ENCODE results near the gene SIM1. TPM values are rescaled to one million over a fixed set of nuclear protein-coding genes. Genes with fewer than 3 reads are reported as not detected.
"Not testable (repeated sequence)": the region's sequence is repeated elsewhere in the genome, so short reads cannot be mapped to it uniquely, and the experiment has no call there.

SIM1 gene
- total and polyA plus RNA-seq, 4 donors, result under 0.01 TPM; not detected in 3

DNA sequence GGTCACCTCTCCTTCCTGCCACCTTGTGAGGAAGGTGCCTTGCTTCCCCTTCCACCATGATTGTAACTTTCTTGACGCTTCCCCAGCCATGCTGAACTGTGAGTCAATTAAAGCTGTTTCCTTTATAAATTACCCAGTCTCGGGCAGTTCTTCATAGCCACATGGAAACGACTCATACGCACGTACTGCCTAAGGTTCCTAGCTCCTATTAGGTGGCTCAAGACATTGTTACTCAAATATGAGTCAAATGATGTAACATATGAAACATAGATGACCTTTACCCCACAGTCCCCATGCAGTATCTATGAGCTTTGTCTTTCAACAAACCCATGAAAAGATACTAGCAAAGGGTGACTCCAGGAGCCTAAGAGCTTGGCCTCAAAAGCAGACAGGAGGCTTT is 98.3 kb downstream of the SIM1 start:
- TF ChIP-seq EGR1 (IDR thresholded peaks at IDR 0.05; ENCODE audit: low read depth in 2 of 2) (no peak), RAD21 (IDR thresholded peaks at IDR 0.05) (no peak), RXRA (IDR thresholded peaks at IDR 0.05) (no peak), SP1 (IDR thresholded peaks at IDR 0.05) (no peak), FOXA1 (IDR thresholded peaks at IDR 0.05) (no peak), YY1 (IDR thresholded peaks at IDR 0.05) (no peak), HNF4A (conservative IDR thresholded peaks at IDR 0.05) (no peak)
- TF ChIP-seq, protein P1, sequence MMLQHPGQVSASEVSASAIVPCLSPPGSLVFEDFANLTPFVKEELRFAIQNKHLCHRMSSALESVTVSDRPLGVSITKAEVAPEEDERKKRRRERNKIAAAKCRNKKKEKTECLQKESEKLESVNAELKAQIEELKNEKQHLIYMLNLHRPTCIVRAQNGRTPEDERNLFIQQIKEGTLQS (IDR thresholded peaks at IDR 0.05), result no peak
- TF ChIP-seq, protein P2, sequence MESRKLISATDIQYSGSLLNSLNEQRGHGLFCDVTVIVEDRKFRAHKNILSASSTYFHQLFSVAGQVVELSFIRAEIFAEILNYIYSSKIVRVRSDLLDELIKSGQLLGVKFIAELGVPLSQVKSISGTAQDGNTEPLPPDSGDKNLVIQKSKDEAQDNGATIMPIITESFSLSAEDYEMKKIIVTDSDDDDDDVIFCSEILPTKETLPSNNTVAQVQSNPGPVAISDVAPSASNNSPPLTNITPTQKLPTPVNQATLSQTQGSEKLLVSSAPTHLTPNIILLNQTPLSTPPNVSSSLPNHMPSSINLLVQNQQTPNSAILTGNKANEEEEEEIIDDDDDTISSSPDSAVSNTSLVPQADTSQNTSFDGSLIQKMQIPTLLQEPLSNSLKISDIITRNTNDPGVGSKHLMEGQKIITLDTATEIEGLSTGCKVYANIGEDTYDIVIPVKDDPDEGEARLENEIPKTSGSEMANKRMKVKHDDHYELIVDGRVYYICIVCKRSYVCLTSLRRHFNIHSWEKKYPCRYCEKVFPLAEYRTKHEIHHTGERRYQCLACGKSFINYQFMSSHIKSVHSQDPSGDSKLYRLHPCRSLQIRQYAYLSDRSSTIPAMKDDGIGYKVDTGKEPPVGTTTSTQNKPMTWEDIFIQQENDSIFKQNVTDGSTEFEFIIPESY (IDR thresholded peaks at IDR 0.05), result no peak
- TF ChIP-seq, protein P3, sequence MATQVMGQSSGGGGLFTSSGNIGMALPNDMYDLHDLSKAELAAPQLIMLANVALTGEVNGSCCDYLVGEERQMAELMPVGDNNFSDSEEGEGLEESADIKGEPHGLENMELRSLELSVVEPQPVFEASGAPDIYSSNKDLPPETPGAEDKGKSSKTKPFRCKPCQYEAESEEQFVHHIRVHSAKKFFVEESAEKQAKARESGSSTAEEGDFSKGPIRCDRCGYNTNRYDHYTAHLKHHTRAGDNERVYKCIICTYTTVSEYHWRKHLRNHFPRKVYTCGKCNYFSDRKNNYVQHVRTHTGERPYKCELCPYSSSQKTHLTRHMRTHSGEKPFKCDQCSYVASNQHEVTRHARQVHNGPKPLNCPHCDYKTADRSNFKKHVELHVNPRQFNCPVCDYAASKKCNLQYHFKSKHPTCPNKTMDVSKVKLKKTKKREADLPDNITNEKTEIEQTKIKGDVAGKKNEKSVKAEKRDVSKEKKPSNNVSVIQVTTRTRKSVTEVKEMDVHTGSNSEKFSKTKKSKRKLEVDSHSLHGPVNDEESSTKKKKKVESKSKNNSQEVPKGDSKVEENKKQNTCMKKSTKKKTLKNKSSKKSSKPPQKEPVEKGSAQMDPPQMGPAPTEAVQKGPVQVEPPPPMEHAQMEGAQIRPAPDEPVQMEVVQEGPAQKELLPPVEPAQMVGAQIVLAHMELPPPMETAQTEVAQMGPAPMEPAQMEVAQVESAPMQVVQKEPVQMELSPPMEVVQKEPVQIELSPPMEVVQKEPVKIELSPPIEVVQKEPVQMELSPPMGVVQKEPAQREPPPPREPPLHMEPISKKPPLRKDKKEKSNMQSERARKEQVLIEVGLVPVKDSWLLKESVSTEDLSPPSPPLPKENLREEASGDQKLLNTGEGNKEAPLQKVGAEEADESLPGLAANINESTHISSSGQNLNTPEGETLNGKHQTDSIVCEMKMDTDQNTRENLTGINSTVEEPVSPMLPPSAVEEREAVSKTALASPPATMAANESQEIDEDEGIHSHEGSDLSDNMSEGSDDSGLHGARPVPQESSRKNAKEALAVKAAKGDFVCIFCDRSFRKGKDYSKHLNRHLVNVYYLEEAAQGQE (IDR thresholded peaks at IDR 0.05), result no peak
- no peak overlapping the region for H3K9ac ChIP-seq (ENCODE audit: low read depth in 1 of 2, low read length in 2 of 2)
- no peak overlapping the region for H3K27ac ChIP-seq (ENCODE audit: low read depth in 1 of 2, low read length in 2 of 2)
- no peaks in the 10 kb centered on the region for H3K36me3 ChIP-seq (ENCODE audit: control insufficient read depth in 4 of 4, insufficient read depth in 3 of 4, low read depth in 1 of 4, low read length in 3 of 4)
- H3K9me3 ChIP-seq (ENCODE audit: control insufficient read depth in 4 of 4, low read length in 3 of 4), result no peaks in the 10 kb centered on the region
- H3K27me3 ChIP-seq (ENCODE audit: control insufficient read depth in 4 of 4, insufficient read depth in 4 of 4, low read length in 3 of 4), result no peaks in the 10 kb centered on the region
- H3K4me1 ChIP-seq (ENCODE audit: control insufficient read depth in 4 of 4, insufficient read depth in 4 of 4, low read length in 3 of 4), result no peaks in the 10 kb centered on the region
- H3K4me3 ChIP-seq (ENCODE audit: low read depth in 1 of 3, low read length in 3 of 3), result no peak overlapping the region
- no peak for DNase-seq (ENCODE audit: low spot score)
- WGBS, result 88% methylated on average over 5 of the region's 5 CpGs

DNA sequence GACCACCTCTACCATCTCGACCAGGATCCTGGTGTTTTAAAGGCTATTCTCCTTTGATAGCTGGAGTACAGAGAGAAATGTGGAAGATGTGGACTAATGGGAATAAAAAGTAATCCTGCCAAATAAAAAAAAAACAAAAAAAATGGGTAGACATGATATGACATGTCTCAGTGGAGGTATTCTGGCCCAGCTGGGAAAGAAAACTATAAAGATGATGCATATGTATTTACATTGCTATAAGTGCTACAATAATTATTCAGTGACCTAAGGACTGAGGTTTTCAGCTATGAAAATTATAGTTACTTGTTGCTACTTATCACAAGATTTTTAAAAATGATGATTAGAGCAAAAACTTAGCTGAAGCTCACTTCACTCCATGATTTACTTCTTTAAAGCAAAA is 101.1 kb downstream of the SIM1 start:
- WGBS, result 35% methylated on average over 1 of the region's 1 CpG
- no peaks in the 10 kb centered on the region for H3K36me3 ChIP-seq (ENCODE audit: control insufficient read depth in 4 of 4, insufficient read depth in 3 of 4, low read depth in 1 of 4, low read length in 3 of 4)
- no peaks in the 10 kb centered on the region for H3K27me3 ChIP-seq (ENCODE audit: control insufficient read depth in 4 of 4, insufficient read depth in 4 of 4, low read length in 3 of 4)
- TF ChIP-seq FOXA2 (IDR thresholded peaks at IDR 0.05) (no peak), TAF1 (conservative IDR thresholded peaks at IDR 0.05) (no peak)
- no peaks in the 10 kb centered on the region for H3K4me1 ChIP-seq (ENCODE audit: control insufficient read depth in 4 of 4, insufficient read depth in 4 of 4, low read length in 3 of 4)
- no peak overlapping the region for H3K9ac ChIP-seq (ENCODE audit: low read depth in 1 of 2, low read length in 2 of 2)
- no peak overlapping the region for H3K4me3 ChIP-seq (ENCODE audit: low read depth in 1 of 3, low read length in 3 of 3)
- no peak for DNase-seq (ENCODE audit: low spot score)
- no peak overlapping the region for H3K27ac ChIP-seq (ENCODE audit: low read depth in 1 of 2, low read length in 2 of 2)
- no peaks in the 10 kb centered on the region for H3K9me3 ChIP-seq (ENCODE audit: control insufficient read depth in 4 of 4, low read length in 3 of 4)

DNA sequence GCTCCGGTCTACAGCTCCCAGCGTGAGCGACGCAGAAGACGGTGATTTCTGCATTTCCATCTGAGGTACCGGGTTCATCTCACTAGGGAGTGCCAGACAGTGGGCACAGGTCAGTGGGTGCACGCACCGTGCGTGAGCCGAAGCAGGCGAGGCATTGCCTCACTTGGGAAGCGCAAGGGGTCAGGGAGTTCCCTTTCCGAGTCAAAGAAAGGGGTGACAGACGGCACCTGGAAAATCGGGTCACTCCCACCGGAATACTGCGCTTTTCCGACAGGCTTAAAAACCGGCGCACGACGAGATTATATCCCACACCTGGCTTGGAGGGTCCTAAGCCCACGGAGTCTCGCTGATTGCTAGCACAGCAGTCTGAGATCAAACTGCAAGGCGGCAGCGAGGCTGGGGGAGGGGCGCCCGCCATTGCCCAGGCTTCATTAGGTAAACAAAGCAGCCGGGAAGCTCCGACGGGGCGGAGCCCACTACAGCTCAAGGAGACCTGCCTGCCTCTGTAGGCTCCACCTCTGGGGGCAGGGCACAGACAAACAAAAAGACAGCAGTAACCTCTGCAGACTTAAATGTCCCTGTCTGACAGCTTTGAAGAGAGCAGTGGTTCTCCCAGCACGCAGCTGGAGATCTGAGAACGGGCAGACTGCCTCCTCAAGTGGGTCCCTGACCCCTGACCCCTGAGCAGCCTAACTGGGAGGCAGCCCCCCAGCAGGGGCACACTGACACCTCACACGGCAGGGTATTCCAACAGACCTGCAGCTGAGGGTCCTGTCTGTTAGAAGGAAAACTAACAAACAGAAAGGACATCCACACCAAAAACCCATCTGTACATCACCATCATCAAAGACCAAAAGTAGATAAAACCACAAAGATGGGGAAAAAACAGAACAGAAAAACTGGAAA is 109.7 kb downstream of the SIM1 start:
- H3K27me3 ChIP-seq (ENCODE audit: control insufficient read depth in 4 of 4, insufficient read depth in 4 of 4, low read length in 3 of 4); DNase-seq (ENCODE audit: low spot score); H3K4me3 ChIP-seq (ENCODE audit: low read depth in 1 of 3, low read length in 3 of 3); H3K9ac ChIP-seq (ENCODE audit: low read depth in 1 of 2, low read length in 2 of 2); H3K27ac ChIP-seq (ENCODE audit: low read depth in 1 of 2, low read length in 2 of 2); H3K4me1 ChIP-seq (ENCODE audit: control insufficient read depth in 4 of 4, insufficient read depth in 4 of 4, low read length in 3 of 4); H3K36me3 ChIP-seq (ENCODE audit: control insufficient read depth in 4 of 4, insufficient read depth in 3 of 4, low read depth in 1 of 4, low read length in 3 of 4); H3K9me3 ChIP-seq (ENCODE audit: control insufficient read depth in 4 of 4, low read length in 3 of 4): not testable (repeated sequence)
- WGBS, result 66% methylated on average over 34 of the region's 35 CpGs

Data from liver (tissue), 9 donors.